Aortic smooth muscle cell (primary cell): Measurements from ENCODE around the gene SLC6A15. TPM values are rescaled to one million over a fixed set of nuclear protein-coding genes. Genes with fewer than 3 reads are reported as not detected.

Experiments
- total RNA-seq: library from RNA; depleted of rRNA; stranded (reverse); fragments of >200 nt; gene quantifications from 2 replicates; pipeline ENCODE4 v1.2.3, GENCODE V29; 2014

The SLC6A15 gene
- 0.13 and 0.19 TPM in 2 replicates for total RNA-seq

GRCh38 chr12:84912198-84913128, at the start of gene SLC6A15:
TSS of gene SLC6A15 (minus strand) at chr12:84912799. CDS start at chr12:84892120, 20,679 bp downstream.

Other genes with a start within 250 kb of the SLC6A15 start
- gene TSPAN19, start 123.5 kb upstream of the SLC6A15 start, total RNA-seq, result not detected in 2 replicates
- under 0.01 TPM in 1 of 2 replicates, not detected in the other for gene LRRIQ1, start 123.6 kb upstream of the SLC6A15 start, total RNA-seq